Fibroblast of skin of right biceps (primary cell): Measurements from ENCODE around the gene IFT57.
A peak's percentile ranks its signal among the peaks of the same experiment; 100 is the strongest.

Source experiments
- DNase-seq: peaks from one replicate; pipeline ENCODE4 v3.0.0-alpha.2; 2013

The IFT57 gene

DNA sequence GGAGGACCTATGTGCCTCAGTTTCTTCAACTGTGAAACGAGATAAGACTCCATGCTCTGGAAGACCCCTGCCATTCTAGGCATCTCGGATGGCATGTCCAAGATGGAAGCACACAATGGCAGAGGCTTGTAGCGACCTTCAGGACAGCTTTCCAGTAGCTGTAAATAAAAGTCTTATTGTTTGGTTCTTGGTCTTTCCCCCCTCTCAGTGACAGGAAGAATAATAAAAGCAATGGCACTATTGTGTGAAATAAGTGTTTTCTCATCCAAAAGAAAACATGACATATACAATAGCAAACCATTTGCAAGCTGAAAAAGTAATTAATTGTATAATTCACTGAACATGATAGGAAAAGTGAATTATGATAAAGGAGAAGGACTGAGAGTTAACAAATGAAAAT, 98.9 kb downstream of the IFT57 start:
- DNase-seq = no peak

DNA sequence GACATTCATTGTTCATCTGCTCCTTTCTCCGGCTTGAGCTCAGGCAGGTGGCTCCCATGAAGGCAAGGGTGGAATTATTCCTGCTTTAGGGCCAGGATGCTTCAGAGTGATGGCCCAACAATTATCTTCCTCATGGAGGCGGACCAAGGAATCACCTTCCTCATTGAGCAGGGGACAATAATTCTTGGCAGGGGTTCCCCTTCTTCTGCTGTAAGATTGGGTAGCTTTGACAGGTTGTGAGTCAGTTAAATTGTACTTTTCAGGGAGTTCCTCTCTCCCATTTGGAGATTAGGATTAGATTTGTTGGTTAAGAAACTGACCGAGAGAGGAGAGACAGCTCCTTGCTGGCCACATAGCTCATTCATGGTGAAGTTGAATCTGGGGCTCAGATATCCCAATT, 99.9 kb downstream of the IFT57 start:
- no peak for DNase-seq

DNA sequence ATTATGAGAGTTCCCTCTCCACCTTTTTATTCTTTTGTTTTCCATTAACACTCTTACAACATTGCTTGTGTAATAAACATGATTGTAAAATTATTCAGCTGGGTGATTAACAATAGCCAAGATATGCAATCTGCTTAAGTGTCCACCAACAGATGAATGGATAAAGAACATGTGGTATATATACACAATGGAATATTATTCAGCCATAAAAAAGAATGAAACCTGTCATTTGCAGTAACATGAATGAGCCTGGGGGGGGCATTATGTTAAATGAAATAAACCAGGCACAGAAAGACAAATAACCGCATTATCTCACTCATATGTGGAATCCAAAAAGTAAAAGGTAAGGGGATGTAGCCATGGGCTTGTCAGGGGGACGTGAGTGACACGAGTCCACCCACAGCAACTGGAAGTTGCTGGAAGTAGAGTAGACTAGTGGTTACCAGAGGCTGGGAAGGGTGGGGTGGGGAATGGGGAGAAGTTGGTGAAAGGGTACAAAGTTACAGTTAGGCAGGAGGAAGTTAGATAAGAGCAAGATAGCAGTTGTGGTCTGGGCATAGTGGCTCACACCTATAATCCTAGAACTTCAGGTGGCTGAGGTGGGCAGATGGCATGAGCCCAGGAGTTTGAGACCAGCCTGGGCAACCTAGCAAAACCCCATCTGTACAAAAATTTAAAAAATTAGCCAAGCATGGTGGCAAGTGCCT, 102.7 kb downstream of the IFT57 start:
- no peak for DNase-seq

DNA sequence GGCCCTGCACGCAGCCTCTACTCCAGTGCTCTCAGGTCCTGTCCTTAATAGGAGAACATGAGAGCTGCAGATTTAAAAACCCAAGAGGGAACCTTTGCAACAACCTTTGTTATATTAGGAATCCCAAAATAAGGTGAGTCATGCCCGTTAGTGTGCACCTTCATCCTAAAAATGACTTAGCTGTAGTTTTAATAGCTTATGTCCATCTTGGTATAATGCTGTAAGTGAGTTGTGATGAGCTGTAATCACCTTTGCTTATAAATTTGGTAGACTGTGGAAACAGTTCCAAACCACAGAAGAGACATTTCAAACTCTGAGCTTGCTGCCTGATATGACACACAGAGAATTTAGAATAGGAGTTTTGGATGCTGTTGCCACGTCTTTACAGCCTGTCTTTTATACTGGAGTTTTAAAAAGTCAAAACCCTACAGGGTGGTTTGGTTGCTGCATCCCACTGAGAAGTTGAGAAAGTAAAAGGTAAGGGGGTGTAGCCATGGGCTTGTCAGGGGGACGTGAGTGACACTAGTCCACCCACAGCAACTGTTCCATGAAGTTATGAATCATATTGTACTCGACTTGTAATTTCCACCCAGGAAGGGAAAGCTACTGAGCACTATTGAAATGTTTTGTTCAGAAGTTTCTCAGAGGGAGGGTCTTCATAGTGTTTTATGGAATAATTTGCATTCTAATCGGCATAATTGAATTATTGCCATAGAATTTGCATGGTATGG, 104.0 kb downstream of the IFT57 start:
- DNase-seq = peak; percentile 26

DNA sequence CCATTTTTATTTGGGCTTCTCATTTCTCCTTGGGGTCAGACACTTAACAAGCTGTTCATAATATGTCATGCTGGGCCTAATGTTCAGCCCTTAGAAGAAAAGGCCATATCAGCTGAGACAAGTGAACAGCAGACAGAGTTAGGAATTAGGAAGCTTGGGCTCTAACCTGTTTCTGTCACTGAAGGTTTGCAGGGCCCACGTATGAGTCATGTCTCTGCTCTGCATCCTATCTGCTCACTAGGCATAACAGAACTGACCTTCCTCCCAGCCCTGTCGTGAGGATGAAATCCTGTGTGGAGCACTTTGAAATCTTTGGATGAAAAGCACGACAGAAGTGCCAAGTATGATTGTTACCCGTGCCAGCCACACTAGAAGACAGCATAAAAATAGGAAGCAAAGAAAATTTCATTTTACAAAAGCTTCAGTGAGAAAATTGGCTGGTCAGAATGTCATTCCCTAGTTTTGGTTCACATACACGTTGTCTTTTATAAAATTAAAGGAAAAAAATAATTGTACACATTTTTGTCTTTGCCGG, 104.9 kb downstream of the IFT57 start:
- peak; percentile 23 for DNase-seq

DNA sequence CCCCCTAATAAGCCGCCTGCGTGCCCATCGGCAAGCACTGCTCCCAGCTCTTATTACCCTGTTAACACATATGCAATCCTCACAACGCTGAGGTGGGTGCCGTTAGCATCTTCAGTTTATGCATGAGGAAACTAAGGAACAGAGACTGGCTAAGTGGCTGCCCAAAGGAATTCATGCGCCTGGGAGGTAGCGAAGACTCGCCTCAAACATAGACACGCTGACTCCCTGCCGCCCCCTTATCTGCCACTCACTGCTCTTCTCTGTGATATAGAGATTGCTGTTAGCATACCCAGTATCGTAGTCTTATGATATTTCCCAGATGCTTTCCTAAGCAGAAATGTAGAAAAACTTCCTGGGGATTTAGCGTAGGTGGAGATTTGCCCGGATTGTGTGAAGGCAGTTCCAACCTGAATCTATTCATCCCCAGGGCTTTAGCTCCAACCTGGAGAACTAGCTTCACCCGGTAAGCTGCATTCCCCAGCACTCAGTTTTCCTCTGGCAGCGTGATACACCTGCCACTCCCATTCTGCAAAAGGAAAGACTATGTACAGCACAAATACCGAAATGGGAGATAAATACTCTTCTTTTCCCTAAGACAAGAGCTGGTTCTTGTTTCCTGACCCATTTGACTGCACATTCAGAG, 107.7 kb downstream of the IFT57 start:
- DNase-seq = no peak

DNA sequence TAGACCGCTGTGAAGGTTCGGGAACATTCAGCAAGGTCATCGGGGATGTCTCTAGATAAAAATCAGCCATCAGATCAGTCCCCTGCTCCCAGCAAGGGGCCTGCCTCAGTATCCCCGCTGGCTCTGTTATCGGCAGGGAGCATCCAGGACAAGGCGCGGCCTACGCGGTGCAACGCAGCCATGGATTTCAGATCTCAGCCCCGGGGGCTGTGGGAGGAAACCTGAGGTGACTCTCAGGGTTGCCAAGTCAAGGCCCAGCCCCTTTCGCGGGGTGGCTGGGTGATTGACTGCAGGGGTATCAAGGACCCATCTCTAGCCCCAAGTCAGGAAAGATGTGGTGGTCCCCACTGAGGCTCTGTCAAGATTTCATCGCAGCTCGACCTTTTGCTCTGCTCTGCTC, 108.2 kb downstream of the IFT57 start:
- DNase-seq = no peak

DNA sequence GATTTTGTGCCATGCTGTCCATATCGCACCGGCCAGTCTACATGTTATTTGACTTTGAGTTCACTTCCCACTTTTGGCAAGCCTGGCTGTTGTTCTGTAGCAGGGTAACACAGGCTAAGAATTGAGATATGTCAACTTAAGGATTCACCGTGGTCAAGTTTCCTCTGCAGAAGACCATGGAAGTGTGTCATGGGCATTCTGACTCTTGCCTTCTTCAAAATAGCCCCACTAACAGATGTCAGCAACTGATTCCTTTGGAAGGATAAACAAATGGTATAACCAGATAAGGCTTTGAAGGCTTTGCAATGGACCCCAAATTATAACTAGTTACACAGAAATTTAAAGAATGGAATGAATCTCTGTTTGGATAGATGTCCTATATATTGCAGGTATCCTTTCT, 111.3 kb downstream of the IFT57 start:
- DNase-seq = no peak
